Liver (tissue), 9 donors: Measurements from ENCODE around the gene SUGCT. TPM values are rescaled to one million over a fixed set of nuclear protein-coding genes. Genes with fewer than 3 reads are reported as not detected.

ENCODE experiments used
- DNase-seq: peaks from one replicate; pipeline ENCODE4 v3.0.0-alpha.2; 2017; ENCODE audit warnings: low spot score
- H3K27ac ChIP-seq, 2 donors: one replicate each; pipeline ENCODE4 v1.7.0; 2013; ENCODE audit warnings: inconsistent platforms in 2 of 2, low read length in 2 of 2, control low read depth in 1 of 2, low read depth in 1 of 2, mild to moderate bottlenecking in 1 of 2
- H3K27me3 ChIP-seq, 4 donors: one replicate each; pipeline versions ENCODE4 v1.6.1 to v1.7.0; 2013; ENCODE audit warnings: low read length in 3 of 4, inconsistent platforms in 1 of 4, mild to moderate bottlenecking in 1 of 4, moderate library complexity in 1 of 4; ENCODE audit not compliant: control insufficient read depth in 4 of 4, insufficient read depth in 4 of 4
- H3K36me3 ChIP-seq, 4 donors: one replicate each; pipeline versions ENCODE4 v1.6.1 to v1.7.0; 2013; ENCODE audit warnings: low read length in 3 of 4, mild to moderate bottlenecking in 3 of 4, low read depth in 1 of 4, moderate library complexity in 1 of 4; ENCODE audit not compliant: control insufficient read depth in 4 of 4, insufficient read depth in 3 of 4
- H3K4me1 ChIP-seq, 4 donors: one replicate each; pipeline versions ENCODE4 v1.6.1 to v1.7.0; 2013; ENCODE audit warnings: low read length in 3 of 4, mild to moderate bottlenecking in 3 of 4, moderate library complexity in 1 of 4; ENCODE audit not compliant: control insufficient read depth in 4 of 4, insufficient read depth in 4 of 4
- H3K4me3 ChIP-seq, 3 donors: one replicate each; pipeline versions ENCODE4 v1.6.1 to v1.7.0; 2013; ENCODE audit warnings: low read length in 3 of 3, control low read depth in 1 of 3, low read depth in 1 of 3, mild to moderate bottlenecking in 1 of 3
- H3K9ac ChIP-seq, 2 donors: one replicate each; pipeline ENCODE4 v1.7.0; 2013; ENCODE audit warnings: low read length in 2 of 2, mild to moderate bottlenecking in 2 of 2, moderate library complexity in 2 of 2, control low read depth in 1 of 2, low read depth in 1 of 2
- H3K9me3 ChIP-seq, 4 donors: one replicate each; pipeline versions ENCODE4 v1.6.1 to v1.7.0; 2013; ENCODE audit warnings: low read length in 3 of 4; ENCODE audit not compliant: control insufficient read depth in 4 of 4
- ATF3 ChIP-seq: IDR thresholded peaks from 2 replicates; pipeline ENCODE4 v1.6.1; 2016; ENCODE audit warnings: antibody characterized with exemption
- EGR1 ChIP-seq, 2 donors: IDR thresholded peaks; 2 replicates each; pipeline ENCODE4 v1.6.1; 2016 to 2018; ENCODE audit warnings: antibody characterized with exemption in 2 of 2, low read depth in 2 of 2
- FOXA1 ChIP-seq: IDR thresholded peaks from 2 replicates; pipeline ENCODE4 v1.6.1; 2016; ENCODE audit warnings: antibody characterized with exemption
- FOXA2 ChIP-seq: IDR thresholded peaks from 2 replicates; pipeline ENCODE4 v1.6.1; 2016; ENCODE audit warnings: antibody characterized with exemption
- GABPA ChIP-seq, 2 donors: IDR thresholded peaks in 1 of 2; conservative IDR thresholded peaks in 1 of 2; 2 replicates each; pipeline ENCODE4 v1.6.1; 2016; ENCODE audit warnings: antibody characterized with exemption in 2 of 2, mild to moderate bottlenecking in 1 of 2, moderate library complexity in 1 of 2
- HNF4A ChIP-seq, 2 donors: conservative IDR thresholded peaks; 2 replicates each; pipeline ENCODE4 v1.6.1; 2016; ENCODE audit warnings: antibody characterized with exemption in 2 of 2, mild to moderate bottlenecking in 2 of 2
- HNF4G ChIP-seq: IDR thresholded peaks from 2 replicates; pipeline ENCODE4 v1.6.1; 2016; ENCODE audit warnings: antibody characterized with exemption
- JUND ChIP-seq, 2 donors: IDR thresholded peaks; 2 replicates each; pipeline ENCODE4 v1.6.1; 2016; ENCODE audit warnings: antibody characterized with exemption in 2 of 2
- NR2F2 ChIP-seq: IDR thresholded peaks from 2 replicates; pipeline ENCODE4 v1.6.1; 2016; ENCODE audit warnings: antibody characterized with exemption
- RXRA ChIP-seq, 2 donors: IDR thresholded peaks; 2 replicates each; pipeline ENCODE4 v1.6.1; 2017 to 2018; ENCODE audit warnings: antibody characterized with exemption in 2 of 2, mild to moderate bottlenecking in 1 of 2
- SP1 ChIP-seq: IDR thresholded peaks from 2 replicates; pipeline ENCODE4 v1.6.1; 2018; ENCODE audit warnings: antibody characterized with exemption, mild to moderate bottlenecking
- TAF1 ChIP-seq: conservative IDR thresholded peaks from 2 replicates; pipeline ENCODE4 v1.6.1; 2016; ENCODE audit warnings: antibody characterized with exemption, mild to moderate bottlenecking
- YY1 ChIP-seq: IDR thresholded peaks from 2 replicates; pipeline ENCODE4 v1.6.1; 2016; ENCODE audit warnings: antibody characterized with exemption, mild to moderate bottlenecking
- ZBTB33 ChIP-seq: IDR thresholded peaks from 2 replicates; pipeline ENCODE4 v1.6.1; 2016; ENCODE audit warnings: antibody characterized with exemption
- WGBS: extraction: QIAGEN DNeasy Blood & Tissue Kit; methylation state at CpG from one replicate; pipeline ENCODE4 v1.1.7; 2013; 5-methylcytosine and 5-hydroxymethylcytosine counted together
- polyA plus RNA-seq, 2 donors: library from polyadenylated mRNA; stranded (reverse) in 1 of 2; unstranded in 1 of 2; fragments of 200-250 nt in 1 of 2; fragments of >200 nt in 1 of 2; fragmentation: Nextera tagmentation in 1 of 2; extraction: Ambion mirVana in 1 of 2; gene quantifications; one replicate each; pipeline versions ENCODE4 v1.2.1 to v1.2.3, GENCODE V29; 2013 to 2015
- total RNA-seq, 2 donors: library from RNA; depleted of rRNA; stranded (reverse); fragments of >200 nt; gene quantifications; one replicate each; pipeline ENCODE4 v1.2.3, GENCODE V29; 2014
- TF ChIP-seq, protein P1 (sequence below): IDR thresholded peaks from 2 replicates; pipeline ENCODE4 v1.6.1; 2016; ENCODE audit warnings: antibody characterized with exemption, mild to moderate bottlenecking
- TF ChIP-seq, protein P2 (sequence below): fragments of 150-350 bp; IDR thresholded peaks from 2 replicates; pipeline ENCODE4 v1.5.1; 2017; ENCODE audit warnings: improper control_type of control experiment, low read depth, low read length; ENCODE audit not compliant: missing input control
- TF ChIP-seq, protein P3 (sequence below): IDR thresholded peaks from 2 replicates; pipeline ENCODE4 v1.6.1; 2016; ENCODE audit warnings: antibody characterized with exemption
- donor health status: healthy.
- donor health status: healthy.
- donor health status: healthy.
- donor health status: healthy.
- donor health status: healthy.

SUGCT gene
- total and polyA plus RNA-seq, 4 donors = 6.2 to 11.9 (median 9.9) TPM

GRCh38 chr7:40899151-40899550 is 764.3 kb downstream of the SUGCT start:
- no peak for DNase-seq
- WGBS = 97% methylated on average over 15 of the region's 15 CpGs
- no peak overlapping the region for H3K4me3 ChIP-seq
- TF ChIP-seq, protein P1, sequence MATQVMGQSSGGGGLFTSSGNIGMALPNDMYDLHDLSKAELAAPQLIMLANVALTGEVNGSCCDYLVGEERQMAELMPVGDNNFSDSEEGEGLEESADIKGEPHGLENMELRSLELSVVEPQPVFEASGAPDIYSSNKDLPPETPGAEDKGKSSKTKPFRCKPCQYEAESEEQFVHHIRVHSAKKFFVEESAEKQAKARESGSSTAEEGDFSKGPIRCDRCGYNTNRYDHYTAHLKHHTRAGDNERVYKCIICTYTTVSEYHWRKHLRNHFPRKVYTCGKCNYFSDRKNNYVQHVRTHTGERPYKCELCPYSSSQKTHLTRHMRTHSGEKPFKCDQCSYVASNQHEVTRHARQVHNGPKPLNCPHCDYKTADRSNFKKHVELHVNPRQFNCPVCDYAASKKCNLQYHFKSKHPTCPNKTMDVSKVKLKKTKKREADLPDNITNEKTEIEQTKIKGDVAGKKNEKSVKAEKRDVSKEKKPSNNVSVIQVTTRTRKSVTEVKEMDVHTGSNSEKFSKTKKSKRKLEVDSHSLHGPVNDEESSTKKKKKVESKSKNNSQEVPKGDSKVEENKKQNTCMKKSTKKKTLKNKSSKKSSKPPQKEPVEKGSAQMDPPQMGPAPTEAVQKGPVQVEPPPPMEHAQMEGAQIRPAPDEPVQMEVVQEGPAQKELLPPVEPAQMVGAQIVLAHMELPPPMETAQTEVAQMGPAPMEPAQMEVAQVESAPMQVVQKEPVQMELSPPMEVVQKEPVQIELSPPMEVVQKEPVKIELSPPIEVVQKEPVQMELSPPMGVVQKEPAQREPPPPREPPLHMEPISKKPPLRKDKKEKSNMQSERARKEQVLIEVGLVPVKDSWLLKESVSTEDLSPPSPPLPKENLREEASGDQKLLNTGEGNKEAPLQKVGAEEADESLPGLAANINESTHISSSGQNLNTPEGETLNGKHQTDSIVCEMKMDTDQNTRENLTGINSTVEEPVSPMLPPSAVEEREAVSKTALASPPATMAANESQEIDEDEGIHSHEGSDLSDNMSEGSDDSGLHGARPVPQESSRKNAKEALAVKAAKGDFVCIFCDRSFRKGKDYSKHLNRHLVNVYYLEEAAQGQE = no peak
- TF ChIP-seq FOXA1 = no peak
- no peak for TF ChIP-seq RXRA (IDR thresholded peaks at IDR 0.05)
- no peak for TF ChIP-seq NR2F2
- TF ChIP-seq GABPA (IDR thresholded peaks at IDR 0.05 in 1 of 2, conservative IDR thresholded peaks at IDR 0.05 in 1 of 2) = no peak
- no peak for TF ChIP-seq HNF4G
- no peak for TF ChIP-seq HNF4A (conservative IDR thresholded peaks at IDR 0.05)
- TF ChIP-seq, protein P2, sequence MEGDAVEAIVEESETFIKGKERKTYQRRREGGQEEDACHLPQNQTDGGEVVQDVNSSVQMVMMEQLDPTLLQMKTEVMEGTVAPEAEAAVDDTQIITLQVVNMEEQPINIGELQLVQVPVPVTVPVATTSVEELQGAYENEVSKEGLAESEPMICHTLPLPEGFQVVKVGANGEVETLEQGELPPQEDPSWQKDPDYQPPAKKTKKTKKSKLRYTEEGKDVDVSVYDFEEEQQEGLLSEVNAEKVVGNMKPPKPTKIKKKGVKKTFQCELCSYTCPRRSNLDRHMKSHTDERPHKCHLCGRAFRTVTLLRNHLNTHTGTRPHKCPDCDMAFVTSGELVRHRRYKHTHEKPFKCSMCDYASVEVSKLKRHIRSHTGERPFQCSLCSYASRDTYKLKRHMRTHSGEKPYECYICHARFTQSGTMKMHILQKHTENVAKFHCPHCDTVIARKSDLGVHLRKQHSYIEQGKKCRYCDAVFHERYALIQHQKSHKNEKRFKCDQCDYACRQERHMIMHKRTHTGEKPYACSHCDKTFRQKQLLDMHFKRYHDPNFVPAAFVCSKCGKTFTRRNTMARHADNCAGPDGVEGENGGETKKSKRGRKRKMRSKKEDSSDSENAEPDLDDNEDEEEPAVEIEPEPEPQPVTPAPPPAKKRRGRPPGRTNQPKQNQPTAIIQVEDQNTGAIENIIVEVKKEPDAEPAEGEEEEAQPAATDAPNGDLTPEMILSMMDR = no peak
- no peak for TF ChIP-seq FOXA2
- no peak for TF ChIP-seq ATF3
- no peak for TF ChIP-seq JUND (IDR thresholded peaks at IDR 0.05)
- no peak for TF ChIP-seq SP1
- no peak for TF ChIP-seq YY1
- no peak for TF ChIP-seq TAF1
- no peak overlapping the region for H3K9ac ChIP-seq
- no peak overlapping the region for H3K27ac ChIP-seq
- H3K27me3 ChIP-seq = no peaks in the 10 kb centered on the region
- no peaks in the 10 kb centered on the region for H3K4me1 ChIP-seq
- H3K36me3 ChIP-seq = no peaks in the 10 kb centered on the region
- no peaks in the 10 kb centered on the region for H3K9me3 ChIP-seq

- H3K9me3 ChIP-seq = no peaks in the 10 kb centered on the region
- DNase-seq = no peak
- no peak overlapping the region for H3K27ac ChIP-seq
- H3K36me3 ChIP-seq = no peaks in the 10 kb centered on the region
- H3K4me1 ChIP-seq = no peaks in the 10 kb centered on the region
- H3K27me3 ChIP-seq = no peaks in the 10 kb centered on the region
- no peak overlapping the region for H3K4me3 ChIP-seq
- H3K9ac ChIP-seq = no peak overlapping the region
- WGBS = 92% methylated on average over 16 of the region's 16 CpGs
- TF ChIP-seq, protein P2 = no peak
- TF ChIP-seq FOXA2 = no peak
- TF ChIP-seq EGR1 (IDR thresholded peaks at IDR 0.05; ENCODE audit: low read depth in 2 of 2) = no peak
- TF ChIP-seq NR2F2 = no peak
- no peak for TF ChIP-seq ZBTB33
- TF ChIP-seq FOXA1 = no peak
- TF ChIP-seq YY1 = no peak
- TF ChIP-seq, protein P3, sequence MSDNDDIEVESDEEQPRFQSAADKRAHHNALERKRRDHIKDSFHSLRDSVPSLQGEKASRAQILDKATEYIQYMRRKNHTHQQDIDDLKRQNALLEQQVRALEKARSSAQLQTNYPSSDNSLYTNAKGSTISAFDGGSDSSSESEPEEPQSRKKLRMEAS = no peak
- no peak for TF ChIP-seq GABPA (IDR thresholded peaks at IDR 0.05 in 1 of 2, conservative IDR thresholded peaks at IDR 0.05 in 1 of 2)
- no peak for TF ChIP-seq ATF3
- no peak for TF ChIP-seq TAF1
- TF ChIP-seq RXRA (IDR thresholded peaks at IDR 0.05) = no peak
- TF ChIP-seq HNF4G = no peak
- TF ChIP-seq JUND (IDR thresholded peaks at IDR 0.05) = no peak
Measured at GRCh38 chr7:40899636-40900507, 765.1 kb downstream of the SUGCT start.
